Choroid plexus epithelial cell (primary cell): ENCODE measurements around the gene KCTD13.
"Not testable (repeated sequence)": the region's sequence is repeated elsewhere in the genome, so short reads cannot be mapped to it uniquely, and the experiment has no call there.

Source experiments
- DNase-seq: peaks from one replicate; pipeline ENCODE4 v3.0.0-alpha.2; 2010; ENCODE audit warnings: low read depth
- H3K4me3 ChIP-seq: 2 replicates; pipeline ENCODE4 v1.5.1; 2011; ENCODE audit warnings: low read depth, mild to moderate bottlenecking, control low read depth, low read length, moderate library complexity
- TF ChIP-seq, protein P1 (sequence below): conservative IDR thresholded peaks from 2 replicates; pipeline ENCODE4 v1.5.1; 2011; ENCODE audit warnings: low read depth, mild to moderate bottlenecking, control low read depth, inconsistent platforms, low read length, moderate library complexity

KCTD13 gene

DNA sequence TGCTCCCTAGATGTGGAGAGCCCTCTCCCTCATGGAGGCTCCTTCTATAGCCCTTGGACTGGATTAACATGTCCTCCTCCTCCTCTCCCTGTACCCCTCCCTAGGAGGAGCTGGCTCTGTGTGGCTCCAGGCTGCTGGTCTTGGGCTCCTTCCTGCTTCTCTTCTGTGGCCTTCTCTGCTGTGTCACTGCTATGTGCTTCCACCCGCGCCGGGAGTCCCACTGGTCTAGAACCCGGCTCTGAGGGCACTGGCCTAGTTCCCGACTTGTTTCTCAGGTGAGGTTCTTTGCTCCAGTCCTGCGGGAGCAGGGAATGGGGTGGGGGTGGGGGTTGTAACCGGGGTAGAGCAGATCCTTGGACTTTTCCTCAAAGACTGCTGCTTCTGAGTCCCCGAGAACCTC is 45.3 kb upstream of the KCTD13 start:
- TF ChIP-seq, protein P1, sequence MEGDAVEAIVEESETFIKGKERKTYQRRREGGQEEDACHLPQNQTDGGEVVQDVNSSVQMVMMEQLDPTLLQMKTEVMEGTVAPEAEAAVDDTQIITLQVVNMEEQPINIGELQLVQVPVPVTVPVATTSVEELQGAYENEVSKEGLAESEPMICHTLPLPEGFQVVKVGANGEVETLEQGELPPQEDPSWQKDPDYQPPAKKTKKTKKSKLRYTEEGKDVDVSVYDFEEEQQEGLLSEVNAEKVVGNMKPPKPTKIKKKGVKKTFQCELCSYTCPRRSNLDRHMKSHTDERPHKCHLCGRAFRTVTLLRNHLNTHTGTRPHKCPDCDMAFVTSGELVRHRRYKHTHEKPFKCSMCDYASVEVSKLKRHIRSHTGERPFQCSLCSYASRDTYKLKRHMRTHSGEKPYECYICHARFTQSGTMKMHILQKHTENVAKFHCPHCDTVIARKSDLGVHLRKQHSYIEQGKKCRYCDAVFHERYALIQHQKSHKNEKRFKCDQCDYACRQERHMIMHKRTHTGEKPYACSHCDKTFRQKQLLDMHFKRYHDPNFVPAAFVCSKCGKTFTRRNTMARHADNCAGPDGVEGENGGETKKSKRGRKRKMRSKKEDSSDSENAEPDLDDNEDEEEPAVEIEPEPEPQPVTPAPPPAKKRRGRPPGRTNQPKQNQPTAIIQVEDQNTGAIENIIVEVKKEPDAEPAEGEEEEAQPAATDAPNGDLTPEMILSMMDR, result no peak
- H3K4me3 ChIP-seq, result no peak overlapping the region
- no peak for DNase-seq

DNA sequence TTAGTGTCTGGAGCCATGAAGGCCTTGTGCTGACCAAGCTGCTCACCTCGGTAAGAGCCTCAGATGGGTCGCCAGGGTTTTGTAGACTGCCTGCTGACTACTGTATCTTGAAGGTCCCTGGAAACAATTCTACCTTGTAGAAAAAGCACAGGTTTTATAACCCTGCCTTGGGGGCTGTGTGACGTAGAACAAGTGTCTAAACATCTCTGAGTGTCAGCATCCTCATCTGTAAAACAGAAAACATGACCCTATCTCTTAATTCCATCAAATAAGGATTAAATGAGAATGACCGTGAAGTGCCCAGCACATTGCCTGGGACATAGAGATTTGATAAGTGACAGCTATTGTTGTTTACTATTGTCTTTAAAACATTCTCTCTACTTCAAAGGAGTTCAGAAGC is 42.2 kb upstream of the KCTD13 start:
- TF ChIP-seq, protein P1, result no peak
- DNase-seq, result no peak
- H3K4me3 ChIP-seq, result no peak overlapping the region

DNA sequence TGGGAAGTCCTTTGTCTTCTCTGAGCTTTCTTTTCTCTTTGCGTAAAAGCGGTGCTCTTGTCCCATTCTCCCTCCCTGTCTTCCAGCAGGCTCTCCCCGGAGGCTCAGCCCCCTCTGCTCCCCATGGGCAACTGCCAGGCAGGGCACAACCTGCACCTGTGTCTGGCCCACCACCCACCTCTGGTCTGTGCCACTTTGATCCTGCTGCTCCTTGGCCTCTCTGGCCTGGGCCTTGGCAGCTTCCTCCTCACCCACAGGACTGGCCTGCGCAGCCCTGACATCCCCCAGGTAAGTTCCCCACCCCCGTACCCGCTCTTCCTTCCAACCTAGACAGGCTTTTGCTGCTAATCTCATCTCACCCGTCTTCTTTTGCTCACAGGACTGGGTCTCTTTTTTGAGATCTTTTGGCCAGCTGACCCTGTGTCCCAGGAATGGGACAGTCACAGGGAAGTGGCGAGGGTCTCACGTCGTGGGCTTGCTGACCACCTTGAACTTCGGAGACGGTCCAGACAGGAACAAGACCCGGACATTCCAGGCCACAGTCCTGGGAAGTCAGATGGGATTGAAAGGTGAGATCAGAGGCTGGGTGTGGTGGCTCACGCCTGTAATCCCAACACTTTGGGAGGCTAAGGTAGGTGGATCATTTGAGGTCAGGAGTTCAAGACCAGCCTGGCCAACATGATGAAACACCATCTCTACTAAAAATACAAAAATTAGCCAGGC is 37.2 kb upstream of the KCTD13 start:
- H3K4me3 ChIP-seq, result peak overlapping the region; percentile 78
- TF ChIP-seq, protein P1, result no peak
- DNase-seq, result no peak

DNA sequence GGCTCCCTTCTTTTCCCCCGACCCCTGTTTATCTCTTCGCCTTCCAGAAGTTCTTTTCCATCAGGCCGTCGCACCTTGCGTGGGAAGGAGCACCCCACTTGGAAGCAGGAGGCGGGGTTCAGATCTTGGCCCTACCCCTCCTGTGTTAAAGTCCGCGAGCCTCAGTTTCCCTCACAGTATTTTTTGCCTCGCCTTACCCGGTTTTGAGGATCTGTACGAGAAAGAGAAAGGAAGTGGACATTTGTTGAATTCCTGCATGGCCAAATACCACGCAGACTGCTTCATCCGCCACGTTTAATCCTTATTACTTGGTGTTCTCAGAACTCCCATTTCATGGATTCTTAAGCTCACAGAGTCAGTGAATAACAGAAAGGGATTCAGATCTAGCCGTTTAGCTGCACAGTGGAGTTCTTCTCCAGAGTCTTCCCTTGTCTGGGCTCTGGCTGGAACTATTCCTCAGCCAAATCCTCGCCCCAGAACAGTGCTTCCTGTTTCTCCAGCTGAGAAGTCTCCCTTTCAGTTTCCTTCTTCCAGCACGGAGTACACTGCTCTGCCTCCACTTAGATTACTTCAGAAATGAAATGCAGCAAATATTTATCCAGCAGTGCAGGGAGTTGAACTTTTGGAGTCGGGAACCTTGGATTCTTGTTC is 36.4 kb upstream of the KCTD13 start:
- DNase-seq, result peak; percentile 65
- peak overlapping the region; percentile 78 for H3K4me3 ChIP-seq
- TF ChIP-seq, protein P1, result no peak

DNA sequence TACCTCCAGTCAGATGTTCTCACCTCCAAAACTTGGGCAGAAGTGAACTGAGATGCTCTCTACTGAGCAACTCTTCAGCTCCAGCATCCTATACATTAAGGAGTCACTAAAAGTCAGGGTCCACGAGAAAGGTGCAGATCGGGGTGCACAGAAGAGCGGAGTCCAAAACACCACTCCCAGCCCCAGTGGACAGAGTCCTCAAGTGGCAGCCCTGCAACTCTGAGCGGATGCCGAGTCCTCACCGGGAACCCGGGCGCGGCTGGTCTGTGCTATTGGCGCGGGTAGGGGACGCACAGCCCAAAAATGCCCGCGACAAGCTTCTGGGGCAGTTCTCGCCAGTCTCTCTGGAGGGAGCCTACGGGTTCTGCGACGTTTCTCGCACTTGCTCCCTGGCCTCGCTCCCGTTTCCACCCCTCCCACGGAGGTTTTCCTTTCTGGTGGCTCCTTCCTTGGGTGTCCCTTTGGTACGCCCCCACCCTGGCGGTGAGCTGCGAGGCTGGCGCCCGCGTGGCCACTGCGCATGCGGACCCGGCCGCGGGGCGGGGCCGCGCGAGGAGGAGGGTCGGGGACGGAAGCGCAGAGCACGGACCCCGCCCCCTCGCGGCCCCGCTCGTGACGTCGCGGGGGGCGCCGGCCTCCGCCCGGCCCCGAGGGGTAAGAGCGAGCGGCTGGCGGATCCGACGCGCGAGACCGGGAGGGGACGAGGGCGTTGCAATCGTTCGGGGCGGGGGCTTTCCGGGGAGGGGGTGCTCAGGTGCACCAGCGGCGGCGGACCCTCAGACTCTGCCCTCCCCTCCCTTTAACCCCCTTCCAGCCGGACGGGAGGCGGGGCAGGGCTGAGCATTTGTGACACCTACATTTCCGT is 35.7 kb upstream of the KCTD13 start, which contains the start of gene TMEM219:
Gene TMEM219, plus strand, starts transcription at position 601 of the 865 bp plus-strand sequence. CDS start 1,065 bp downstream, outside the sequence.
- TF ChIP-seq, protein P1, result peak; percentile 41
- peak; percentile 82 for DNase-seq
- H3K4me3 ChIP-seq, result peak within 1 kb of the TSS; percentile 78

DNA sequence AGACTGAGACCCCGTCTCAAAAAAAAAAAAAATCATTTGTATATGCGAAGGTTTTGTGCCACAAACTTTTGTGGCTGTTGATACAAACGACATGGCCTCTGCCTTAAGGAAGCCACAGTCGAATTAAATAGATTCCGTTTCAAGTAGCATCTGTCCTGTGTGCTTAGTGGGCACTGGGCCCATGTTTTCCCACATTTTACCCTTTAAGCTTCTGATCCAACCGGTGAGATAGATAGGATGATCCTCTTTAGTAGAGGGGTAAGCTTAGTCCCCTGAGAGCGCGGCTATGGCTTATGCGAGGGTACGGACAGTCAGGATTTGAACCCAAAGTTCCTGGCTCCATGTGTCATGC is 35.1 kb upstream of the KCTD13 start:
- H3K4me3 ChIP-seq, result peak overlapping the region; percentile 78
- TF ChIP-seq, protein P1, result no peak
- no peak for DNase-seq

DNA sequence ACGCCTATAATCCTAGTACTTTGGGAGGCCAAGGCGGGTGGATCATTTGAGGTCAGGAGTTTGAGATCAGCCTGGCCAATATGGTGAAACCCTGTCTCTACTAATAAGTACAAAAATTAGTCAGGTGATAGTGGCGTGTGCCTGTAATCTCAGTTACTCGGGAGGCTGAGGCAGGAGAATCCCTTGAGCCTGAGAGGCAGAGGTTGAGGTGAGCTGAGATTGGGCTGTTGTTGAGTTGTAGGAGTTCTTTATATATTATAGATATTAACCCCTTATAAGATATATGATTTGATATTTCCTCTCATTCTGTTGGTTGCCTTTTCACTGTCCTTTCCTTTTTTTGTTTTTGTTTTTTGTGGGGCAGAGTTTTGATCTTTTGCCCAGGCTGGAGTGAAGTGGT is 33.8 kb upstream of the KCTD13 start:
- H3K4me3 ChIP-seq, DNase-seq: not testable (repeated sequence)
